Astrocyte (in vitro differentiated cells and primary cell): Measurements from ENCODE around the gene IGLON5.

Experiments
- CTCF ChIP-seq: IDR thresholded peaks from 2 replicates; pipeline ENCODE4 v1.5.1; 2011; ENCODE audit warnings: low read depth, mild to moderate bottlenecking, inconsistent platforms, low read length, moderate library complexity; ENCODE audit not compliant: insufficient read depth
- EZH2 ChIP-seq: IDR thresholded peaks from 2 replicates; pipeline ENCODE4 v1.6.1; 2012; ENCODE audit warnings: mild to moderate bottlenecking, low read length, inconsistent platforms; ENCODE audit not compliant: insufficient read depth

GRCh38 chr19:51297406-51297805 is 14.0 kb upstream of the IGLON5 start:
- TF ChIP-seq CTCF (no peak), EZH2 (no peak)
